K562 (cell line): ENCODE measurements around the gene ISLR2. TPM values are rescaled to one million over a fixed set of nuclear protein-coding genes. Genes with fewer than 3 reads are reported as not detected.

Experiments used
- ATAC-seq: fragments of 200-7000 bp; cut with Tn5 transposase; 3 replicates; pipeline ENCODE4 v1.9.1; 2020; ENCODE audit warnings: moderate library complexity
- BruUV-seq: library from RNA; stranded (reverse); fragments of 400-500 nt; replicated peaks from 2 replicates; lab custom pipeline; 2021; lab: Mats Ljungman, UMichigan
- CTCF ChIA-PET: fragments of 300-600 bp; formaldehyde crosslinking; extraction: SDS; loops from one replicate; lab custom pipeline; 2021; ENCODE audit warnings: low intra/inter-chr PET ratio; lab: Yijun Ruan, JAX
- POLR2A ChIA-PET: fragments of 300-600, 350-650 bp; sonication (Branson Sonifier 250); formaldehyde crosslinking; extraction: SDS; loops from one replicate; lab custom pipeline; 2021; ENCODE audit warnings: antibody characterized with exemption, inconsistent platforms; lab: Yijun Ruan, JAX
- DNase-seq, 4 experiments: peaks; one replicate each; pipeline versions ENCODE4 v3.0.0 to v3.0.0-alpha.2; 2011 to 2018; ENCODE audit warnings: low spot score in 3 of 4, mixed read lengths in 3 of 4; ENCODE audit errors: extremely low read depth in 1 of 4
- FAIRE-seq: peaks from 2 replicates; lab custom pipeline; 2011; peaks lifted over from hg19 to GRCh38; lab: Jason Lieb, UNC
- H2AFZ ChIP-seq: 2 replicates; pipeline ENCODE4 v1.6.0; 2011; ENCODE audit warnings: low read depth, low read length, control low read depth, inconsistent platforms
- H3K27ac ChIP-seq: fragments of 200-600 bp; 3 replicates; pipeline ENCODE4 v1.8.0; 2011; ENCODE audit warnings: low read depth, mild to moderate bottlenecking, control low read depth, inconsistent platforms, low read length, moderate library complexity, mixed read lengths; ENCODE audit errors: extremely low read depth
- H3K27me3 ChIP-seq, 2 experiments: fragments of 300-600 bp in 1 of 2; 2 replicates in 1 of 2; 3 replicates in 1 of 2; pipeline versions ENCODE4 v1.6.0 to v1.8.0; 2011; ENCODE audit warnings: inconsistent platforms in 2 of 2, low read length in 2 of 2, mild to moderate bottlenecking in 1 of 2, mixed read lengths in 1 of 2, moderate library complexity in 1 of 2; ENCODE audit not compliant: control insufficient read depth in 2 of 2, insufficient read depth in 2 of 2
- H3K36me3 ChIP-seq: fragments of 300-600 bp; 3 replicates; pipeline ENCODE4 v1.8.0; 2011; ENCODE audit warnings: mild to moderate bottlenecking, low read length, inconsistent platforms; ENCODE audit not compliant: control insufficient read depth, insufficient read depth
- H3K4me1 ChIP-seq, 2 experiments: fragments of 200-600 bp in 1 of 2; replicated peaks in 1 of 2; 2 replicates in 1 of 2; 3 replicates in 1 of 2; pipeline versions ENCODE4 v1.5.1 to v1.8.0; 2011; ENCODE audit warnings: inconsistent platforms in 2 of 2, low read length in 2 of 2, mild to moderate bottlenecking in 1 of 2, mixed read lengths in 1 of 2, moderate library complexity in 1 of 2; ENCODE audit not compliant: control insufficient read depth in 2 of 2, insufficient read depth in 2 of 2
- H3K4me2 ChIP-seq: 2 replicates; pipeline ENCODE4 v1.6.1; 2011; ENCODE audit warnings: low read length, control low read depth, inconsistent platforms, mixed read lengths; ENCODE audit not compliant: insufficient read depth
- H3K4me3 ChIP-seq: fragments of 200-600 bp; sonication (generic), shearing (Covaris generic); 2 replicates; pipeline ENCODE4 v1.5.1; 2016; ENCODE audit warnings: control low read depth, inconsistent platforms
- H3K79me2 ChIP-seq: fragments of 200-600 bp; 3 replicates; pipeline ENCODE4 v1.8.0; 2011; ENCODE audit warnings: low read length, inconsistent platforms; ENCODE audit not compliant: control insufficient read depth, insufficient read depth
- H3K9ac ChIP-seq, 2 experiments: 2 replicates each; pipeline versions ENCODE4 v1.6.0 to v1.6.1; 2011; ENCODE audit warnings: low read depth in 2 of 2, low read length in 2 of 2, control low read depth in 1 of 2, inconsistent platforms in 1 of 2, mild to moderate bottlenecking in 1 of 2, mixed read lengths in 1 of 2; ENCODE audit not compliant: insufficient read depth in 1 of 2
- H3K9me1 ChIP-seq: one replicate; pipeline ENCODE4 v1.6.0; 2011; ENCODE audit warnings: inconsistent platforms, mild to moderate bottlenecking, low read length, moderate library complexity; ENCODE audit not compliant: control insufficient read depth, insufficient read depth
- H3K9me3 ChIP-seq: replicated peaks from 2 replicates; pipeline ENCODE4 v1.5.1; 2011; ENCODE audit warnings: low read depth, low read length, inconsistent platforms; ENCODE audit not compliant: control insufficient read depth, insufficient read depth
- H4K20me1 ChIP-seq: replicated peaks from 2 replicates; pipeline ENCODE4 v1.6.1; 2011; ENCODE audit warnings: low read length, inconsistent platforms, mixed read lengths; ENCODE audit not compliant: control insufficient read depth, insufficient read depth
- C11orf30 ChIP-seq: fragments of 450-650 bp; IDR thresholded peaks from 2 replicates; pipeline ENCODE4 v1.6.1; 2016; ENCODE audit warnings: low read depth, mild to moderate bottlenecking
- CBX5 ChIP-seq: IDR thresholded peaks from 2 replicates; pipeline ENCODE4 v1.6.1; 2014; ENCODE audit warnings: low read depth, borderline replicate concordance
- FOXM1 ChIP-seq, 2 experiments: fragments of 450-650 bp in 1 of 2; sonication (generic) in 1 of 2; formaldehyde crosslinking in 1 of 2; IDR thresholded peaks; 2 replicates each; pipeline versions ENCODE4 v1.6.1 to v1.9.0; 2017 to 2022; ENCODE audit warnings: low read depth in 2 of 2, mild to moderate bottlenecking in 2 of 2, missing genetic modification reagents in 1 of 2, moderate library complexity in 1 of 2
- GATAD2B ChIP-seq: fragments of 450-650 bp; IDR thresholded peaks from 2 replicates; pipeline ENCODE4 v1.6.1; 2017; ENCODE audit warnings: mild to moderate bottlenecking, borderline replicate concordance
- HMG20A ChIP-seq: fragments of 450-650 bp; formaldehyde crosslinking; conservative IDR thresholded peaks from 2 replicates; pipeline ENCODE4 v1.4.0; 2020; ENCODE audit warnings: mild to moderate bottlenecking, mixed read lengths
- MED1 ChIP-seq: sonication (generic); formaldehyde crosslinking; IDR thresholded peaks from 2 replicates; pipeline ENCODE4 v1.8.1; 2023; ENCODE audit warnings: missing genetic modification reagents, borderline replicate concordance
- NR2C2 ChIP-seq, 2 experiments: fragments of 200-800 bp in 1 of 2; sonication (Bioruptor generic) in 1 of 2; sonication (generic) in 1 of 2; formaldehyde crosslinking in 1 of 2; IDR thresholded peaks; 2 replicates each; pipeline versions ENCODE4 v1.6.1 to v1.8.0; 2016 to 2022; ENCODE audit warnings: mild to moderate bottlenecking in 1 of 2, missing compliant biosample characterization in 1 of 2, missing genetic modification characterization in 1 of 2, missing genetic modification reagents in 1 of 2
- XRCC3 ChIP-seq: fragments of 450-650 bp; IDR thresholded peaks from 2 replicates; pipeline ENCODE4 v1.6.1; 2017; ENCODE audit warnings: mild to moderate bottlenecking, moderate library complexity
- ZNF707 ChIP-seq: fragments of 250-450 bp; sonication (Bioruptor Pico); conservative IDR thresholded peaks from 2 replicates; pipeline ENCODE4 v1.8.0; 2022; ENCODE audit warnings: inconsistent platforms, mild to moderate bottlenecking, moderate library complexity
- WGBS: fragments of 100-300 bp; shearing (Covaris generic); methylation state at CpG from one replicate; pipeline ENCODE4 v1.1.6; 2016; ENCODE audit warnings: low coverage, mixed read lengths; ENCODE audit not compliant: insufficient coverage; ENCODE audit errors: missing lambda C conversion rate; 5-methylcytosine and 5-hydroxymethylcytosine counted together
- in situ Hi-C: fragments of 300-500 bp; cut with MboI; formaldehyde crosslinking; loops from 4 replicates; pipeline ENCODE4 v1.15.0; 2018; ENCODE audit warnings: inconsistent platforms, mixed read lengths
- intact Hi-C: fragments of 100-400 bp; cut with micrococcal nuclease; formaldehyde crosslinking; loops from 2 replicates; pipeline ENCODE4 v1.14.2; 2022
- polyA plus RNA-seq, 8 experiments: library from polyadenylated mRNA; depleted of rRNA in 4 of 8; stranded (reverse) in 5 of 8; unstranded in 3 of 8; fragments of >200 nt; fragmentation: Nextera tagmentation in 2 of 8; fragmentation: Illumina TruSeq in 1 of 8; extraction: Ambion mirVana in 2 of 8; extraction: Trizol in 1 of 8; gene quantifications; 2 replicates each; pipeline versions ENCODE4 v1.2.1 to v1.2.3, GENCODE V29; 2011 to 2014; ENCODE audit warnings: inconsistent platforms in 1 of 8, missing spikeins in 1 of 8
- total RNA-seq, 7 experiments: library from RNA; depleted of rRNA in 6 of 7; stranded (reverse); fragments of >200 nt in 6 of 7; fragmentation: Illumina TruSeq in 2 of 7; extraction: Trizol in 2 of 7; gene quantifications; 2 replicates each; pipeline versions ENCODE4 v1.2.1 to v1.2.3, GENCODE V29; 2011 to 2021; ENCODE audit warnings: low replicate concordance in 1 of 7
- TF ChIP-seq, protein P1 (sequence below), 2 experiments: fragments of 450-650 bp in 1 of 2; sonication (generic) in 1 of 2; formaldehyde crosslinking in 1 of 2; IDR thresholded peaks; 2 replicates each; pipeline versions ENCODE4 v1.7.1 to v1.9.0; 2016 to 2022; ENCODE audit warnings: inconsistent platforms in 1 of 2, mild to moderate bottlenecking in 1 of 2, missing genetic modification reagents in 1 of 2
- TF ChIP-seq, protein P2 (sequence below): fragments of 250-450 bp; sonication (Bioruptor Pico); IDR thresholded peaks from 2 replicates; pipeline ENCODE4 v1.4.0; 2020; ENCODE audit warnings: mild to moderate bottlenecking, moderate library complexity

Gene ISLR2
- total and polyA plus RNA-seq, 9 of the 15 experiments (the other 6 are each of a cell fraction or from before 2014, with no cell fraction given) = not detected

DNA sequence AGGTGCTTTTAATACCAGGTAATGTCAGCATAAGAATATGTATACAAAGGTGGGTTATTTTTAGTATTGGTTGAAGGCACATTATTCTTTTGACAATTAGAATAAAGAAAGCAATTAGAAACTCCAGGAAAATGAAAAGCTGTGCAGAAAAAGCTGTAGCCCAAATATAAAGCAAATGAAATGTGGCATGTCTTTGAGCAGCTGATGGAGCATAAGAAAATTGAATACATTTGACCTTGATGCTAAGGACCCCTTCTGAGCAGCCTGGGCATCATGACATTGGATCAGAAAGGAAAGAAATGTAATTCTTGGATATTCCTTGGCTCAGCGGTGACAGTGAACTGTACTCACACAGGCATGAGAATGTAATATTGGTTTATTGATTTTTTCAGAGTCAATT lies 35.1 kb downstream of the ISLR2 start:
- 0% methylated on average over 1 of the region's 1 CpG for WGBS
- H4K20me1 ChIP-seq = 0 out of 2 replicates have a peak, but pooled peaks cover 3% of the 10 kb centered on the region
- no peaks in the 10 kb centered on the region for H3K9me3 ChIP-seq
- in situ Hi-C loops (no loop called here), intact Hi-C loops (no loop called here)
- no peak overlapping the region for H3K4me3 ChIP-seq
- ChIA-PET CTCF (no interaction called here), POLR2A (interaction anchor here (0.5 to 0.6 kb wide), 2 partner anchors 14 to 259 kb away, joined by 3 read pairs; no protein-coding TSS in a partner anchor)
- FAIRE-seq = no peak
- H3K4me1 ChIP-seq = no peaks in the 10 kb centered on the region
- no peaks in the 10 kb centered on the region for H3K9me1 ChIP-seq
- H3K27me3 ChIP-seq = peaks cover 5 to 23% of the 10 kb centered on the region in 2 experiments; a peak in 3 of 5 replicates
- H2AFZ ChIP-seq = no peak overlapping the region
- no peaks in the 10 kb centered on the region for H3K79me2 ChIP-seq
- no peak for DNase-seq
- no peak overlapping the region for H3K27ac ChIP-seq
- no peak overlapping the region for H3K9ac ChIP-seq
- no peak overlapping the region for H3K4me2 ChIP-seq
- no peak for ATAC-seq
- H3K36me3 ChIP-seq = no peaks in the 10 kb centered on the region
- no TSS peak for BruUV-seq
- TF ChIP-seq, protein P1, sequence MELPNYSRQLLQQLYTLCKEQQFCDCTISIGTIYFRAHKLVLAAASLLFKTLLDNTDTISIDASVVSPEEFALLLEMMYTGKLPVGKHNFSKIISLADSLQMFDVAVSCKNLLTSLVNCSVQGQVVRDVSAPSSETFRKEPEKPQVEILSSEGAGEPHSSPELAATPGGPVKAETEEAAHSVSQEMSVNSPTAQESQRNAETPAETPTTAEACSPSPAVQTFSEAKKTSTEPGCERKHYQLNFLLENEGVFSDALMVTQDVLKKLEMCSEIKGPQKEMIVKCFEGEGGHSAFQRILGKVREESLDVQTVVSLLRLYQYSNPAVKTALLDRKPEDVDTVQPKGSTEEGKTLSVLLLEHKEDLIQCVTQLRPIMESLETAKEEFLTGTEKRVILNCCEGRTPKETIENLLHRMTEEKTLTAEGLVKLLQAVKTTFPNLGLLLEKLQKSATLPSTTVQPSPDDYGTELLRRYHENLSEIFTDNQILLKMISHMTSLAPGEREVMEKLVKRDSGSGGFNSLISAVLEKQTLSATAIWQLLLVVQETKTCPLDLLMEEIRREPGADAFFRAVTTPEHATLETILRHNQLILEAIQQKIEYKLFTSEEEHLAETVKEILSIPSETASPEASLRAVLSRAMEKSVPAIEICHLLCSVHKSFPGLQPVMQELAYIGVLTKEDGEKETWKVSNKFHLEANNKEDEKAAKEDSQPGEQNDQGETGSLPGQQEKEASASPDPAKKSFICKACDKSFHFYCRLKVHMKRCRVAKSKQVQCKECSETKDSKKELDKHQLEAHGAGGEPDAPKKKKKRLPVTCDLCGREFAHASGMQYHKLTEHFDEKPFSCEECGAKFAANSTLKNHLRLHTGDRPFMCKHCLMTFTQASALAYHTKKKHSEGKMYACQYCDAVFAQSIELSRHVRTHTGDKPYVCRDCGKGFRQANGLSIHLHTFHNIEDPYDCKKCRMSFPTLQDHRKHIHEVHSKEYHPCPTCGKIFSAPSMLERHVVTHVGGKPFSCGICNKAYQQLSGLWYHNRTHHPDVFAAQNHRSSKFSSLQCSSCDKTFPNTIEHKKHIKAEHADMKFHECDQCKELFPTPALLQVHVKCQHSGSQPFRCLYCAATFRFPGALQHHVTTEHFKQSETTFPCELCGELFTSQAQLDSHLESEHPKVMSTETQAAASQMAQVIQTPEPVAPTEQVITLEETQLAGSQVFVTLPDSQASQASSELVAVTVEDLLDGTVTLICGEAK (IDR thresholded peaks at IDR 0.05) = no peak
- TF ChIP-seq, protein P1 (CRISPR knock-in tag; IDR thresholded peaks at IDR 0.05) = no peak
- TF ChIP-seq GATAD2B (no peak), ZNF707 (CRISPR knock-in tag) (no peak), CBX5 (no peak), XRCC3 (no peak), C11orf30 (no peak), MED1 (CRISPR knock-in tag) (no peak), NR2C2 (CRISPR knock-in tag; IDR thresholded peaks at IDR 0.05) (no peak), NR2C2 (tag; IDR thresholded peaks at IDR 0.05) (no peak), HMG20A (no peak), FOXM1 (IDR thresholded peaks at IDR 0.05; ENCODE audit: low read depth) (no peak), FOXM1 (CRISPR knock-in tag; IDR thresholded peaks at IDR 0.05; ENCODE audit: low read depth) (no peak)
- TF ChIP-seq, protein P2, sequence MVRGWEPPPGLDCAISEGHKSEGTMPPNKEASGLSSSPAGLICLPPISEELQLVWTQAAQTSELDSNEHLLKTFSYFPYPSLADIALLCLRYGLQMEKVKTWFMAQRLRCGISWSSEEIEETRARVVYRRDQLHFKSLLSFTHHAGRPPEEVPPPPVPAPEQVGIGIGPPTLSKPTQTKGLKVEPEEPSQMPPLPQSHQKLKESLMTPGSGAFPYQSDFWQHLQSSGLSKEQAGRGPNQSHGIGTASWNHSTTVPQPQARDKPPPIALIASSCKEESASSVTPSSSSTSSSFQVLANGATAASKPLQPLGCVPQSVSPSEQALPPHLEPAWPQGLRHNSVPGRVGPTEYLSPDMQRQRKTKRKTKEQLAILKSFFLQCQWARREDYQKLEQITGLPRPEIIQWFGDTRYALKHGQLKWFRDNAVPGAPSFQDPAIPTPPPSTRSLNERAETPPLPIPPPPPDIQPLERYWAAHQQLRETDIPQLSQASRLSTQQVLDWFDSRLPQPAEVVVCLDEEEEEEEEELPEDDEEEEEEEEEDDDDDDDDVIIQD (CRISPR knock-in tag) = no peak
